Ovary (tissue), 3 donors: ENCODE measurements around the gene RNF212.

Experiments used
- CTCF ChIP-seq, 3 donors: fragments of 450-650 bp in 2 of 3; fragments of 200-600 bp in 1 of 3; IDR thresholded peaks; one replicate each; pipeline versions ENCODE4 v1.5.1 to v1.8.0; 2016 to 2022; ENCODE audit warnings: antibody characterized with exemption in 3 of 3, mild to moderate bottlenecking in 1 of 3
- EP300 ChIP-seq: sonication (generic); formaldehyde crosslinking; IDR thresholded peaks from one replicate; pipeline ENCODE4 v1.6.1; 2017; ENCODE audit warnings: antibody characterized with exemption
- POLR2A ChIP-seq: fragments of 450-650 bp; IDR thresholded peaks from one replicate; pipeline ENCODE4 v1.6.1; 2017; ENCODE audit warnings: antibody characterized with exemption, mild to moderate bottlenecking, moderate library complexity
- donor health status: DM: no; HTN: no; CAD: no.

DNA sequence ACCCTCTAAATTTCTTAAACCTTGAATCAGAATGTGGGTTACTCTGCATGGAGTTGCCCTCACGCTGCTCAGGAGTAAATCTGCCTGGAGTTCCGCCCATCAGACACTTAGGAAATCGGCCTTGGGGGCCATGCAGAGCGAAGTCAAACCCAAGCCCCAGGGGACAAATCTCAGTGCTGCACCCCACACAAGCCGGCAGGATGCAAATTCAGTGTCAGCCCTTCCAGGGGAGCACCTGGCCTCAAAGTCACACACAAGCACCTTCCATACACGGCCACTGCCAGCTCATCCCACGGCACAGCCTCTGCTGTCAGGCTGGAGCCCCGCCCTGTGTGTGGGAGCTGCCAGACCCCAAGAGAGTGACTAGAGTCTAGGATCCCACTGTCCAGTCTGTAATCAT is 27.4 kb downstream of the RNF212 start:
- TF ChIP-seq CTCF (IDR thresholded peaks at IDR 0.05) (no peak), POLR2A (no peak), EP300 (no peak)
